ENCODE results near the gene FMNL2.

FMNL2 gene

DNA sequence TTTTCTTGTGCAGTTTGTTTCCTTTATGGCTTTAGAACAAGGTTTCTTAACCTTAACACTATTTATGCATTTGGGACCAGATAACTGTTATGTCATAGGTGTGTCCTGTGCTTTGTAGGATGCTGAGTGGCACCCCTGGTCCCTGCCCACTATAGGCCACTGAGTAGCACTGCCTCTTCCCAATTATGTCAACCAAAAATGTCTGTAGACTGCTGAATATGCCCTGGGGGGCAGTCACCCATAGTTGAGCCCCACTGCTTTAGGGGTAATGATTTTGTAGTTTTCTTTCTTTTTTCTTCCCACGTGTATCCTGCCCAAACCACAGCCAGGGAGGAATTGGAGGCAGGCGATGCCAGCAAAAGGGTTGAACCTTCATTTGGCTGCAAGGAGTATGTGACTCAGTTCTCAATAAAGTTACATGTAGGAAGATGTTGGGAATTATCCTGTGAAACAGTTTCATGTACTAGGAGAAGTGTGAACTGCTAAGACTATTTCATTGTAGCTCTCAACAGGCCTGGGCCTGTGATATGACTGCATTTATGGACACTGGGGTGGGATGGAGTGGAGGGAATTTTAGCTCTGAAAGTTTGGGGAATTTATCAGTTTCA lies 65.7 kb downstream of the FMNL2 start:
- in situ Hi-C loops (cut with HindIII; ENCODE audit: low sequenced_read_pairs): no loop called here

GRCh38 chr2:152402780-152403759 lies 68.1 kb downstream of the FMNL2 start:
- in situ Hi-C loops (cut with HindIII; ENCODE audit: low sequenced_read_pairs): no loop called here

- in situ Hi-C loops (cut with HindIII; ENCODE audit: low sequenced_read_pairs): no loop called here
Observed at GRCh38 chr2:152405206-152406118, 70.5 kb downstream of the FMNL2 start.

- in situ Hi-C loops (cut with HindIII; ENCODE audit: low sequenced_read_pairs): no loop called here
Observed at GRCh38 chr2:152406119-152406835, 71.3 kb downstream of the FMNL2 start.

- in situ Hi-C loops (cut with HindIII; ENCODE audit: low sequenced_read_pairs): no loop called here
Observed at GRCh38 chr2:152406836-152407161, 71.8 kb downstream of the FMNL2 start.

DNA sequence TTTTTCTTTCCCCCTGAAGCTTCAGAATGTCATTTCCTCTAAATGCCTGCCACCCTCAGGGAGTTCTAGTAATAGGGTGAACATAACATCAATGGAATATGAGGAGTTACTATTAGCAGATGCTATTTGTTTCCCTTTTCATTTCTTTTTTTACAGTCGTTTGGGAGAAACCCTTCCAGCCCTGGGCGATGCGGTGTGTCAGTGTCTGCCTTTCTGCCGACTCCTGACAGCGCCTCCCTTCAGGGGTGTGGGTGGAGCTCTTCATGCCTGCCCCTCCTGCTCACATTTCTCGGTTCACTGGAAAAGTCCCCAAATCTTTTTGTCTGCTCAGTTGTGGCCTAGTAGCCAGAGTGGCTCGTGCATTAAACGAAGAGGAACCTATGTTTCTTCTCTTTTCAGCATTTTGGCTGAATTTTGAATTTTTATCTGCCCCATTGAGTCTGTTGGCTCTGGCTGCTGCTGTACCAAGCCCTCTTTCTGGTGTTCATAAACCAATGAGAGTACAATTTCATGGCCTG lies 72.3 kb downstream of the FMNL2 start:
- in situ Hi-C loops (cut with HindIII; ENCODE audit: low sequenced_read_pairs): no loop called here

DNA sequence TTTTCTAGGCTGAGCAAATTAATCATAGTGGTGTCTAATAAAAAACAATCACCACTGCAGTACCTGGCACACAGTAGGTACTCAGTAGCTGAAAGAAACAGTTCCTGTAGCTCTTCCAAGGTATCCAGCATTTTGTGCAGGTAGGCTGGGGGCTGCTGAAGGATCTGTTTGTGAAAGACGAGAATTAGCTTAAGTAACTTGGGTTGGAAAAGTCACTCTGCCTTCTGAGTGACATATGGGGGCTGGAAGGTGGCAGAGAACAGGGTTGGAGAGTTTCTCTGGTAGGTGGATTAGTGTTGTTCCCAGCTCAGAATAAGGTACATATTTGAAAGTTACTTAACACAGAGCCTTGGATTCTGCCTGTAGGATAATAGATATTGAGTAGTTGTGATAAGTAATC lies 72.8 kb downstream of the FMNL2 start:
- in situ Hi-C loops (cut with HindIII; ENCODE audit: low sequenced_read_pairs): no loop called here

DNA sequence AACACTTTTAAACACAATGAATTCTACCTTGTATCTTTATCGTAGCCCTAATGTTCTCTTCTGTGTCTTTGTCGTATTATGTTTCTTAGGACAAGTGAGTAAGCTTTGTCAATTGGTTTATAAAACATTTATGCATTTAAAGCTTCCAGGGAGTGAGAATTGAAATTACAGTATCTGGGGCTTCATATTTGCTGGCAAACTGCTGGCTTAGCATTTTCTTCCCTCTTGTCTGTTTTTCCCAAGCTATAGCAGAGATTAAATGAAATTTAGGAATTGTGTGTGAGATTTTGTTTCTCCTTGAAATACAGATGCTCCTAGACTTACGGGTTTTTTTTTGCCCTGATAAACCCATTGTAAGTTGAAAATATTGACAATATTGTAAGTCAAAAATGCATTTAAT lies 73.3 kb downstream of the FMNL2 start:
- in situ Hi-C loops (cut with HindIII; ENCODE audit: low sequenced_read_pairs): no loop called here

DNA sequence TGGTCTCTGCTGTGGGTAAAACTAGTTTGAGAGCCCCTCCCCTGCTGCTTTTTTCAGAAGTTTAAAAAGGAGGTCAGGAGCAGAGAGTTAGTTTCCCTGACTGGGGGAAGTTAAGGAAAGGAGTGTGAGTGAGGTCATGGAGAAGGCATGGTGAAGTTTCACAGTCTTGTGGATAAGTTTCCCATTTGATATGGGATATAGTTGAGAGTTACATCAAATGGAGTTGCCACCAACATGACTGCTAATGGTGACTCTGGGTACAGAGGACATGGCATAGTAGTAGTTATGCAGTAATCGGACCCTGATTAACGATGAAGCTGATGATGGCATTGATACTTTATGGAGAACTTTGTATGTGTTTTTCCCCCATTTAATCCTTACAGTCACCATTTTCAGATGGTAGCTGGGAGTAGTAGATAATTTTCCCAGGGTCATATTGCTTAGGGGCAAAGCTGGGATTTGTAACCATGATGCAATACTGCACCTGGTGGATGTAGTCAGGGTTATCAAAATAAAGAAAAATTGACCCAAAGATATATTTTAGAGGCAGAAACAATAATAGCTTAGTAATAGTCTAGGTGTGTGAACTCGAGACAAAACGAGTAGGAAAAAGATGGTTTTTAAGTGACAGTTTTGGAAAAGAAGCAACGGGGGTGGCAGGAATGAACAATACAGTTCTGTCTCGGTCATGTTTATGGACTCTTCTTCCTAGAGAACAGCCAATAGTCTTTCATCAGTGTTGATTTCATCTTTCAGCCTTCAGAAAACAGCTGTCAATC lies 74.6 kb downstream of the FMNL2 start:
- in situ Hi-C loops (cut with HindIII; ENCODE audit: low sequenced_read_pairs): no loop called here

DNA sequence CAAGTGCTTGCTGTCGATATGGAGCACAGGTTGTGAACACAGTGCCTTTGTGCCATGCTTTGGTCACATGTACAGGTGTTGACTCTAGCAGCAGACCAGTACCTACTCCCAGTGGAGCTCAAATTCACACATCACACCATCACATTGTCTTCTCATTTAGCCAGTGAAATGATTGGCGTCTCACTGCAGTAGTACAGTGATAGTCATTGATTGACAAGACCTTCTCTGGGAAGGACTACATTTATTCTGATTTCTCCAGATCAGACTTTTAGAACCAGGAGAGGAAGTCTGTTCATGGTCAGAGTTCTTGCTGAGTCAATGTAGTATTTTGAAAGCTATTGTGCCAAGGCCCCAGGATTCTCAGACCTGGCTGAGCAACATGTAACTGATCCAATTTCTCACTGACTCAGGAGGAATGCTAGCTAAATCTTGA lies 75.2 kb downstream of the FMNL2 start:
- in situ Hi-C loops (cut with HindIII; ENCODE audit: low sequenced_read_pairs): no loop called here

GRCh38 chr2:152411154-152411553 lies 76.2 kb downstream of the FMNL2 start:
- in situ Hi-C loops (cut with HindIII; ENCODE audit: low sequenced_read_pairs): no loop called here

GRCh38 chr2:152413228-152414030 lies 78.5 kb downstream of the FMNL2 start:
- in situ Hi-C loops (cut with HindIII; ENCODE audit: low sequenced_read_pairs): no loop called here

DNA sequence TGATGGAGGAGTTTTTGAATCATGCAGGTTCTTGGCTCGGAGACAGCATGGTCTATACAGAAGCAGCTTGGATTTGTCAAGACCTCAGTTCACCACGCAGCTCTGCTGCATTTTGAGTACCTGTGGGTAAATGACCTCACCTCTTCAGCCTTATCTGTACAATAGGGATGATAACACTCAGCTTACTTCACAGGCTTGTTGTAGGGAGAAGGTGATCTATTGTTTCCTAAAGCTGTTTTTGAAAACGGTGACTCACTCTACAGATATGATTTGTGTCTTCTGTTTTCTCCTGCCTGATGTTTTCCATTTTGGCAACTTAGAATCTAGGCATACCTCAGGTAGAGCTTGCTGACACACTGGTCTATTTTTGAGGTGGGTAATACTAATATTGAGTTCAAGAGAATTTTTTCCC lies 80.3 kb downstream of the FMNL2 start:
- in situ Hi-C loops (cut with HindIII; ENCODE audit: low sequenced_read_pairs): no loop called here

DNA sequence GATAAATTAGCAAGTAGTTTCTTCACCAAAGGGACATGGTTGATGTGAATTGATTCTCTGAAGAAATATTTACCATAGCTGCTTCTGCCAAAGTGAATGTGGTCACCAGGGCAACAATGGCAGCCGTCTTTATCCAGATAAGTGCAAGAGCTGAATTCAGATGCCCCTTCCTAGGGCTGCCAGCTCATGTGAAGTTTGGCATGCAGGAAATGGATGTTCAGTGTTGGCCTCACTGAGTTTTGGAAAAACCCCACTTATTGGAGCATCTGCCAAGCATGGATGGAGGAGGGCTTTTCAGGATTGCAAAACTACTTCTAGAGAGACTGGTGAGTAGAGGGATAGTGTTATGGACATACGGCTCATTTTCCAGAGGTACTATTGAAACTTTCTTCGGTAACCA lies 80.8 kb downstream of the FMNL2 start:
- in situ Hi-C loops (cut with HindIII; ENCODE audit: low sequenced_read_pairs): no loop called here

- in situ Hi-C loops (cut with HindIII; ENCODE audit: low sequenced_read_pairs): no loop called here
Observed at GRCh38 chr2:152418688-152419087, 83.7 kb downstream of the FMNL2 start.

GRCh38 chr2:152419944-152420343 lies 85.0 kb downstream of the FMNL2 start:
- in situ Hi-C loops (cut with HindIII; ENCODE audit: low sequenced_read_pairs): no loop called here

- in situ Hi-C loops (cut with HindIII; ENCODE audit: low sequenced_read_pairs): no loop called here
Observed at GRCh38 chr2:152420363-152420762, 85.4 kb downstream of the FMNL2 start.

DNA sequence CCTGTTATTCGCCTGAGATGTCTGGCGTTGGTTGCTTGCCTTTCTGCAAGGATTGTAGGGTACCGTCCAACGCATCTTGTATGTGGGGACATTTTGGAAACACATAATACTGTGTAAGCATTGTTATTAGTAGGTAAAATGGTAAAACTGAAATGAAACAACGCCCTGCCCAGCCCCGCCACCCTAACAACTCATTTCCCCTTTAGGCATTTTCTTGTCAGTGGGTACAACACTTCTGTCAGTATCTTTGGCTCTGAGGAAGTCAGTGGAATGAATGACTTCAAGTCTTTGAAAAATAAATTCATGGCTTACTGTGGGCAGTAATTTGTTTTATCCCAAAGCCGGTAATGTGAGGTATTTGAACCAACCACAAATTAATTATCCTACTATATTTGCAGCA lies 86.0 kb downstream of the FMNL2 start:
- in situ Hi-C loops (cut with HindIII; ENCODE audit: low sequenced_read_pairs): no loop called here
